ENCODE data around the gene NDST3.

Gene NDST3

DNA sequence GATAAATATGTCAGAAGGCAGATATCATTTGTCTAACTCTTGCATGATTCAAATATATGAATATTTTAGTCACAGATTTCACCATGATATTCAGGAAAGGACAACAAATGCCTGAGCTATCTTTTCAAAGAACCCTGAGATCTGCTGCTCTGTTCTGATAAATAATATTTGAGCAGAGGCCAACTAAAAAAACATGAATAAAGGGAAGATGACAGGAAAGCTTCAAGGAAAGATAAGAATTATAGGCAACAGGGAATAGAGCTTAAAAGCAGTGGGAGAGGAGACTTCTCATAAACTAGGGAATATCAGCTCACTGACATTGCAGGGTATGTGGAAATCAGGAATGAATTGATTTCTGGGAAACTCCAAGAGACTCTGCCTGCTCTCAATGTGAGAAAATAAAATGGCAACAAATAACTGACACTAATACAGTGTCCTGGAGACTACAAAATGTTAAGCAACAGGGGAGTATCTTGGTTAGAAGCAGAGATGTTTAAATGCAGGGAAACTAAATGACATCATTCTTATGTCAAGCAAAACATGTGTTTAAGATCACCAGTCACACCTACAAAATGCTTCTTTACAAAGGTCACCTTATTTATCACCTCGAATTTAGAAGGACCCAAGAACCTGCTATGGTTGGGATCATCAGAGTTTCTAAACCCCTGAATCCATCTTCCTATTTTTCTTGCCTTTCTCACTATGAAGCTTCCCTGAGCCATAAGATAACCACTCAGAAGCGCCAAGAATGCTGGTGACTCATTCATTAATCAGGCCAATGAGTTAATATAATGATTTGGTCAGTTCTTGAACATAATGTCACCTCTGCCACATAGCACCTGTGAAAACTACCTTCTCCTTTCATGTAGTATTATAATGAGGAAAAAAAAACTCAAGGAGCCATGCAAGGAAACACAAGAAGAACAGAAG lies 78.1 kb downstream of the NDST3 start:
- TF ChIP-seq GATA2 (IDR thresholded peaks at IDR 0.05; ENCODE audit: low read depth, low read length) (no peak), GATA3 (IDR thresholded peaks at IDR 0.05; ENCODE audit: low read depth, low read length) (no peak)

DNA sequence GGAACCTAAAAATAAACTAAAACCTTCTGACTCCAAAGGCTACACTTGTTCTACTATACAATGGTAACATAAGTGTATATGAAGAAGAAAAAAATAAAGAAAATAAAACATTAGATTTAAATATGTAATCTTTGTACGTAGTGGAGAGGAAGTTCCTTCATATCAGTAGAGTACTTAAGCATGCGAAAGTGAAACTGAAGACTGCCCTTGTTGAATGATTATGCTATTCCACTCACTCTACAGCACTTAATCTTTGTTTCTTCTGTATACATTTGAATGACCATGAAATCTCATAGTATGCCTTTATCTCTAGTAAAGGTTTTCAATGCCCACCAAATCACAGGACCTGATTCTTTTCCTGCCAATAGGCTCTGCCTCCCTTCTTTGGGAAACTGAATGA lies 78.9 kb downstream of the NDST3 start:
- no peak for TF ChIP-seq GATA3 (IDR thresholded peaks at IDR 0.05; ENCODE audit: low read depth, low read length)
- TF ChIP-seq GATA2 (IDR thresholded peaks at IDR 0.05; ENCODE audit: low read depth, low read length) = no peak

DNA sequence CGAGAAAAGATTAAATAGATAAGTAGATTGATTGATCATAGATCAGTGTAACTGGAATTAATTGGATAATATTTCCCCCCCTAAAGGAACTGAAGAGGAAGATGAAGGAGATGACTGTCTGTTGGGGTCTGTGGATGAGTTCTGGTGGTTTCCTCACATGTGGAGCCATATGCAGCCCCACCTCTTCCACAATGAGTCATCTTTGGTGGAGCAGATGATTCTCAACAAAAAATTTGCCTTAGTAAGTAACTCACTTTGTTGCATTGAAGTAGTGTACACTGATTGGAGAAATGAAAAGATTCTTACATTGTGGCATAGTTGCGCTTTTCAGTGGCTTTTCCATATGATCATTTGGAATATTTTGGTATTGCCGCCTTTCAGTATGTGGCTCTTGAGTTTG lies 80.4 kb downstream of the NDST3 start:
- TF ChIP-seq GATA3 (IDR thresholded peaks at IDR 0.05; ENCODE audit: low read depth, low read length) (no peak), GATA2 (IDR thresholded peaks at IDR 0.05; ENCODE audit: low read depth, low read length) (no peak)

- TF ChIP-seq GATA3 (IDR thresholded peaks at IDR 0.05; ENCODE audit: low read depth, low read length) (no peak), GATA2 (IDR thresholded peaks at IDR 0.05; ENCODE audit: low read depth, low read length) (no peak)
Measured at GRCh38 chr4:118120120-118120760, 86.0 kb downstream of the NDST3 start.

GRCh38 chr4:118124997-118125396 lies 90.7 kb downstream of the NDST3 start:
- TF ChIP-seq GATA2 (IDR thresholded peaks at IDR 0.05; ENCODE audit: low read depth, low read length) (no peak), GATA3 (IDR thresholded peaks at IDR 0.05; ENCODE audit: low read depth, low read length) (no peak)

- TF ChIP-seq GATA3 (IDR thresholded peaks at IDR 0.05; ENCODE audit: low read depth, low read length) (no peak), GATA2 (IDR thresholded peaks at IDR 0.05; ENCODE audit: low read depth, low read length) (no peak)
Measured at GRCh38 chr4:118139241-118139640, 105.0 kb downstream of the NDST3 start.

DNA sequence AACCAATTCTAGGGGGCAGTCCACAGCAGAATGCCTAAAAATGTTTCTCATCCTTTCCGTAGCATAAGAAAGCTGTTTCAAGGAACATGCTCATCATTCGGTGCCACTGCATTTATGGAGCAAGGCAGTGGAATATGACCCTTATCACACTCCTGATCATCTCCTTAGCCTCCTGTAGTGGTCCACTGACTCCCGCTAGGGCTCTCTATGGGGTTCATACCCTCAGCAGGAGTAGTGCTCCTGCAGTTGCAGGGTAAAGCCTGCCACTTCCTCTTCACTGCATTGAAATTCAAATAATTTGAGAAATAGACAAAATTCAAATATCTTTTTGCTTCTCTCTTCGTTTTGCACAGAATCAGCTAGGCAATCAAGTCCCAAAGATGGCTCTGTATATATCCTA lies 107.0 kb downstream of the NDST3 start:
- TF ChIP-seq GATA3 (IDR thresholded peaks at IDR 0.05; ENCODE audit: low read depth, low read length) (no peak), GATA2 (IDR thresholded peaks at IDR 0.05; ENCODE audit: low read depth, low read length) (no peak)

GRCh38 chr4:118154649-118155048 lies 120.4 kb downstream of the NDST3 start:
- TF ChIP-seq GATA3 (IDR thresholded peaks at IDR 0.05; ENCODE audit: low read depth, low read length) (no peak), GATA2 (IDR thresholded peaks at IDR 0.05; ENCODE audit: low read depth, low read length) (no peak)

DNA sequence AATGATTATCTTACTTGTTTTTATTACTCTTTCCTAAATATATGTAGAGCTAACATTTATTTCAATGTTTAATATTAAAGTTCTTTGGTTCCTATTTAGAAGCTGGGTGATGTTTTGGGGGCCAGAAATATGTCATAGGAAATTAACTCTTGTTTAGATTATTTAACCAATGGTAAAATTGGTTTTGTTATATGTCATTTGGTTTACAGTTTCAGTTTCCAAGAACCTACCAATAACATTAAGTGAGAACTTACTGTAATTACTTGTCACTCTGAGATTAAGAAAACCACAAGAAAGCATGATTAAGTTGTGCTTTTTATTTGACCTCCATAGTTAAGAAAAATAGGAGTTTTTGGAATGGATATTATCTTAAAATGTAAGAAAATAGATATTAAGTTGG lies 121.2 kb downstream of the NDST3 start:
- TF ChIP-seq GATA3 (IDR thresholded peaks at IDR 0.05; ENCODE audit: low read depth, low read length) (no peak), GATA2 (IDR thresholded peaks at IDR 0.05; ENCODE audit: low read depth, low read length) (no peak)

- TF ChIP-seq GATA2 (IDR thresholded peaks at IDR 0.05; ENCODE audit: low read depth, low read length) (no peak), GATA3 (IDR thresholded peaks at IDR 0.05; ENCODE audit: low read depth, low read length) (no peak)
Measured at GRCh38 chr4:118158763-118159375, 124.6 kb downstream of the NDST3 start.

DNA sequence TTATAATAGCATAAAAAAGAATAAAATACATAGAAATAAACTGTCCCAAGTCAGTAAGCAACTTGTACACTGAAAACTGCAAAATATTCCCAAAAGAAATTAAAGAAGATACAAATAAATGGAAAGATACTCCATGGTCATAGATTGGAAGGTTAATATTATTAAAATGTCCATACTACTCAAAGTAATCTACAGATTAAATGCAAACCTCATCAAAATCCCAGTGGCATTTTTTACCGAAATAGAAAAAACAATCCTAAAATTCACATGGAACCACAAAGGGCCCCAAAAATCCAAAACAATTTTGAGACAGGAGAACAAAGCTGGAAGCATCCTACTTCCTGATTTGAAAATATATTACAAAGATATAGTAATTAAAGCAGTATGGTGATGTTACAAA lies 133.0 kb downstream of the NDST3 start:
- no peak for TF ChIP-seq GATA2 (IDR thresholded peaks at IDR 0.05; ENCODE audit: low read depth, low read length)
- TF ChIP-seq GATA3 (IDR thresholded peaks at IDR 0.05; ENCODE audit: low read depth, low read length) = no peak

DNA sequence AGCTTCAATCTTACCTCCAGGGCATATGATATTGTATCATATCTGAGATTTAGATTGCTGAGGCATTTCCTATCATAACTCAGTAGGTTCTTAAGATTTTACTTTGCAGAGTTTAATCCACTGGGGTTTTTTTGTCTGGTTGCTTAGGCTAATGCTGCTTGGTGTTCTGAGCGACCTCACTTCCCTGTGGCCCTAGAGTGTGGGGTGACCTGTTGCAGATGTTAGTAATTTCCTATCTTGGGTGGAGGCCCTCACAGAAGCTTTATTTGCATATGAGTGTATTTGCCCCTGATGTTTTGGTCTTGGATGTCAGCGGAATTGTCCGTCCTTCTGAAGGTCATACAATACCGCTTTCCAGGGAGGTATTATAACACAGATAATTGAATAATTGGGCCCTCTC lies 137.1 kb downstream of the NDST3 start:
- TF ChIP-seq GATA2 (IDR thresholded peaks at IDR 0.05; ENCODE audit: low read depth, low read length) (no peak), GATA3 (IDR thresholded peaks at IDR 0.05; ENCODE audit: low read depth, low read length) (no peak)

GRCh38 chr4:118173126-118173525 lies 138.8 kb downstream of the NDST3 start:
- TF ChIP-seq GATA2 (IDR thresholded peaks at IDR 0.05; ENCODE audit: low read depth, low read length) (no peak), GATA3 (IDR thresholded peaks at IDR 0.05; ENCODE audit: low read depth, low read length) (no peak)

DNA sequence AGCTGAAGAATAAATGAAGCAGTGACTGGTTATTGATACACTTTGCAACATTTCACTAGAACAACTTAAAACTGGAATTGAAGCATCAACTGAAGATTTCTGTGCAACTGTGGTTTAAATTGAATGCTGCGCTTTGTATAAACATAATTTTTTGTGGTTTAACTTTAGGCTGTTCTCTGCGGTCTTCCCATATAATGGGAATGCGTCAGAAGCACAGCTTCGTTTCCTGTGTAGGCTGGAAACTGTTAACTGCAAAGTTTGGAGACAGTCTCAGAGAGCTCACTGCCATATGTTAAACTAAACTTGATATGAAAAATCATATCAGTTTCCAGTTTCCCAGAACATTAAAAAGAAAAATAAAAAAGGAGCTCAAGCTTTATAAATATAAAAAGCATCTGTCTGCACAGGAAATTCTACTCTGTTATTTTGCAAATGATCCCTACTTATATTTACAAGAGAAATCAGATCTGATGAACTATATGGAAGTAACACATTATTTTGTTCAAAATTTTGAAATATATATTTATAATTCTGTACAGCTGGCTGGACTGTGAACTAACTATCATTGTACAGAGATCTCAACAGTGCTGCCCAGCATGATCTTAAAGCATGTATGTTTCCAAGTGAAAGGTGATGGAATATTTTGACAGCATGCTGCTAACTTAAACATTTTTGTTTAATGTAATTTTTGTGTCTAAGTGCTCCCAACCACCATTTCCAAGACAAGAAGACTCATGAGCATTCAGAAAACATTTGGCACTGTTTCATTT lies 139.9 kb downstream of the NDST3 start:
- TF ChIP-seq GATA2 (IDR thresholded peaks at IDR 0.05; ENCODE audit: low read depth, low read length) (no peak), GATA3 (IDR thresholded peaks at IDR 0.05; ENCODE audit: low read depth, low read length) (no peak)
